ENCODE measurements around the gene SMIM32.

DNA sequence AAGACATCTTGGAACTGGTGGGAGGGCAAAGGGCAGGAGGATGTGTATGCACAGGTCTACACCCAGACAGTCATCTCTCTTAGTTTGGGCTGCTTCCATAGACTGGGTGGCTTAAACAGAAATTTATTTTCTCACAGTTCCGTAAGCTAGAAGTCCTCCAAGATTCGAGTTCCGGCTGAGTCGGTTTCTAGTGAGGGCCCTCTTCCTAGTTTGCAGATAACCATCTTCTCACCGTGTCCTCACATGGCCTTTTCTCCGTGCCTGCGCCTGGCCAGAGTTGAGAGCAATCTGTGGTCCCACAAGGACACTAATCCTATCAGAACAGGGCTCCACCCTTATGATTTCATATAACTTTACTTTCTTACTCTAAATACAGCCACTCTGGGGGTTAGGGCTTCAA lies 4.1 kb downstream of the SMIM32 start:
- TF ChIP-seq, protein P1, sequence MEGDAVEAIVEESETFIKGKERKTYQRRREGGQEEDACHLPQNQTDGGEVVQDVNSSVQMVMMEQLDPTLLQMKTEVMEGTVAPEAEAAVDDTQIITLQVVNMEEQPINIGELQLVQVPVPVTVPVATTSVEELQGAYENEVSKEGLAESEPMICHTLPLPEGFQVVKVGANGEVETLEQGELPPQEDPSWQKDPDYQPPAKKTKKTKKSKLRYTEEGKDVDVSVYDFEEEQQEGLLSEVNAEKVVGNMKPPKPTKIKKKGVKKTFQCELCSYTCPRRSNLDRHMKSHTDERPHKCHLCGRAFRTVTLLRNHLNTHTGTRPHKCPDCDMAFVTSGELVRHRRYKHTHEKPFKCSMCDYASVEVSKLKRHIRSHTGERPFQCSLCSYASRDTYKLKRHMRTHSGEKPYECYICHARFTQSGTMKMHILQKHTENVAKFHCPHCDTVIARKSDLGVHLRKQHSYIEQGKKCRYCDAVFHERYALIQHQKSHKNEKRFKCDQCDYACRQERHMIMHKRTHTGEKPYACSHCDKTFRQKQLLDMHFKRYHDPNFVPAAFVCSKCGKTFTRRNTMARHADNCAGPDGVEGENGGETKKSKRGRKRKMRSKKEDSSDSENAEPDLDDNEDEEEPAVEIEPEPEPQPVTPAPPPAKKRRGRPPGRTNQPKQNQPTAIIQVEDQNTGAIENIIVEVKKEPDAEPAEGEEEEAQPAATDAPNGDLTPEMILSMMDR (IDR thresholded peaks at IDR 0.05; ENCODE audit: low read depth, low read length, poor library complexity, severe bottlenecking), result no peak
- TF ChIP-seq EZH2phosphoT487 (IDR thresholded peaks at IDR 0.05; ENCODE audit: borderline replicate concordance, low read length), result no peak

Data from DOHH2 (cell line).